Adrenal gland (tissue), 12 donors: ENCODE results near the gene NEDD9. TPM values are rescaled to one million over a fixed set of nuclear protein-coding genes. Genes with fewer than 3 reads are reported as not detected.

Source experiments
- DNase-seq, 7 donors: peaks; one replicate each; pipeline ENCODE4 v3.0.0-alpha.2; 2019 to 2020
- H3K27ac ChIP-seq, 5 donors: fragments of 200-600 bp; sonication (generic) in 4 of 5; 1 replicate in 3 of 5; 2 replicates in 2 of 5; pipeline versions ENCODE4 v1.5.1 to v1.8.0; 2016 to 2020; ENCODE audit warnings: mild to moderate bottlenecking in 1 of 5
- H3K27me3 ChIP-seq: fragments of 200-600 bp; 2 replicates; pipeline ENCODE4 v1.8.0; 2021
- H3K36me3 ChIP-seq, 2 donors: fragments of 200-600 bp; replicated peaks in 1 of 2; 1 replicate in 1 of 2; 2 replicates in 1 of 2; pipeline versions ENCODE4 v1.5.1 to v1.8.0; 2018 to 2022
- H3K4me1 ChIP-seq, 2 donors: fragments of 200-600 bp; replicated peaks in 1 of 2; 1 replicate in 1 of 2; 2 replicates in 1 of 2; pipeline versions ENCODE4 v1.5.1 to v1.8.0; 2018 to 2021
- H3K4me3 ChIP-seq, 4 donors: fragments of 200-600 bp; sonication (generic) in 3 of 4; one replicate each; pipeline ENCODE4 v1.5.1; 2016 to 2018
- H3K9me3 ChIP-seq, 3 donors: fragments of 200-600 bp; sonication (generic) in 1 of 3; replicated peaks in 1 of 3; 1 replicate in 2 of 3; 2 replicates in 1 of 3; pipeline versions ENCODE4 v1.5.1 to v1.8.0; 2016 to 2021
- POLR2A ChIP-seq, 2 donors: fragments of 450-650 bp; IDR thresholded peaks; one replicate each; pipeline ENCODE4 v1.6.1; 2017; ENCODE audit warnings: antibody characterized with exemption in 2 of 2, mild to moderate bottlenecking in 2 of 2, moderate library complexity in 1 of 2
- WGBS, 4 donors: extraction: QIAGEN DNeasy Blood & Tissue Kit in 2 of 4; methylation state at CpG; one replicate each; pipeline versions ENCODE4 v1.1.5 to v1.1.7; 2013 to 2017; 5-methylcytosine and 5-hydroxymethylcytosine counted together
- intact Hi-C, 2 donors: fragments of 100-400 bp; cut with DNase I; formaldehyde crosslinking; loops; one replicate each; pipeline versions ENCODE4 v1.14.1 to v1.15.0; 2022 to 2023
- polyA plus RNA-seq, 3 donors: library from polyadenylated mRNA; stranded (reverse); fragments of 200-250 nt in 2 of 3; fragments of 350-450 nt in 1 of 3; fragmentation: Illumina TruSeq in 1 of 3; extraction: RNeasy Lipid Tissue Mini Kit (QIAGEN cat#74804) in 1 of 3; gene quantifications; one replicate each; pipeline ENCODE4 v1.2.3, GENCODE V29; 2013 to 2014
- total RNA-seq, 9 donors: library from RNA; depleted of rRNA in 4 of 9; stranded (reverse); fragments of >200 nt in 4 of 9; fragments of 120-200 nt in 1 of 9; fragmentation: NEBNext Ultra II Directional in 1 of 9; extraction: Animal tissue kit (Norgen Biotek cat#: 25700) in 1 of 9; gene quantifications; one replicate each; pipeline versions ENCODE4 v1.1.0 to v1.2.4, GENCODE V29; 2013 to 2023
- TF ChIP-seq, protein P1 (sequence below), 6 experiments: fragments of 450-650 bp in 4 of 6; fragments of 200-600 bp in 2 of 6; sonication (generic) in 1 of 6; IDR thresholded peaks; 1 replicate in 5 of 6; 2 replicates in 1 of 6; pipeline versions ENCODE4 v1.5.1 to v1.8.0; 2016 to 2021; ENCODE audit warnings: antibody characterized with exemption in 6 of 6, mild to moderate bottlenecking in 2 of 6, moderate library complexity in 1 of 6
- donor health status: healthy with polysubstance abuse.
- donor health status: Bipolar disorder and iron deficiency.
- donor health status: DM: yes; HTN: yes; CAD: no.
- donor health status: DM: no; HTN: no; CAD: no.
- donor health status: DM: no; HTN: no; CAD: no.
- donor health status: DM: yes; HTN: yes; CAD: no.

Gene NEDD9
- total and polyA plus RNA-seq, 12 donors, result 6.6 to 47.9 (median 13.5) TPM

DNA sequence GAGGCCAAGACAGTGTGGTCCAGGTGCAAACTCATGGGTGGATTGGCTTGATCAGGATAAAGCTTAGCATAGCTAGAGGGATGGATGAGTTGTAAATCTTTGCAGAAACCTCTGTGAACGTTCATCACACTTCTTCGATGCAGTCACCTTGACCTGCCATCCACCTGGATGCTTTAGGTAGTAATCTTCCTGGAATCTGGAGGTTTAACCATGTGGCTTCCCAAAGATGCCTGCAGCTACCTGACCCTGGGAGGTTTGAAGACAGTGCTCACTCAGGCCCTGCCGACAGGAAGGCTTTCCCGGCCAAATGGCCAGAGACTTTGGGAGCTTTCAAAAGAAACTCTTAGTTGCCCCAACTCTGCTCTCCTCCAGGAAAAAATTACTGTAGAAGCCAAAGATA, 65.5 kb downstream of the NEDD9 start:
- H3K36me3 ChIP-seq, result no peaks in the 10 kb centered on the region
- H3K27me3 ChIP-seq, result no peaks in the 10 kb centered on the region
- no peak overlapping the region for H3K4me3 ChIP-seq
- no peaks in the 10 kb centered on the region for H3K9me3 ChIP-seq
- no peak overlapping the region for H3K27ac ChIP-seq
- DNase-seq, result no peak
- TF ChIP-seq POLR2A (IDR thresholded peaks at IDR 0.05), result no peak
- 39 to 88% (median 71%) methylated on average over 4 of the region's 4 CpGs for WGBS, 4 donors
- intact Hi-C loops, result no loop called here
- H3K4me1 ChIP-seq, result peaks cover 0 to 6% of the 10 kb centered on the region in 2 donors

- H3K4me1 ChIP-seq, result peaks cover 0 to 6% of the 10 kb centered on the region in 2 donors
- H3K4me3 ChIP-seq, result no peak overlapping the region
- DNase-seq, result no peak
- intact Hi-C loops, result no loop called here
- H3K27ac ChIP-seq, result no peak overlapping the region
- H3K27me3 ChIP-seq, result no peaks in the 10 kb centered on the region
- peaks cover 0 to 5% (median 0%) of the 10 kb centered on the region in 3 donors for H3K9me3 ChIP-seq
- H3K36me3 ChIP-seq, result no peaks in the 10 kb centered on the region
- TF ChIP-seq, protein P1, sequence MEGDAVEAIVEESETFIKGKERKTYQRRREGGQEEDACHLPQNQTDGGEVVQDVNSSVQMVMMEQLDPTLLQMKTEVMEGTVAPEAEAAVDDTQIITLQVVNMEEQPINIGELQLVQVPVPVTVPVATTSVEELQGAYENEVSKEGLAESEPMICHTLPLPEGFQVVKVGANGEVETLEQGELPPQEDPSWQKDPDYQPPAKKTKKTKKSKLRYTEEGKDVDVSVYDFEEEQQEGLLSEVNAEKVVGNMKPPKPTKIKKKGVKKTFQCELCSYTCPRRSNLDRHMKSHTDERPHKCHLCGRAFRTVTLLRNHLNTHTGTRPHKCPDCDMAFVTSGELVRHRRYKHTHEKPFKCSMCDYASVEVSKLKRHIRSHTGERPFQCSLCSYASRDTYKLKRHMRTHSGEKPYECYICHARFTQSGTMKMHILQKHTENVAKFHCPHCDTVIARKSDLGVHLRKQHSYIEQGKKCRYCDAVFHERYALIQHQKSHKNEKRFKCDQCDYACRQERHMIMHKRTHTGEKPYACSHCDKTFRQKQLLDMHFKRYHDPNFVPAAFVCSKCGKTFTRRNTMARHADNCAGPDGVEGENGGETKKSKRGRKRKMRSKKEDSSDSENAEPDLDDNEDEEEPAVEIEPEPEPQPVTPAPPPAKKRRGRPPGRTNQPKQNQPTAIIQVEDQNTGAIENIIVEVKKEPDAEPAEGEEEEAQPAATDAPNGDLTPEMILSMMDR (IDR thresholded peaks at IDR 0.05), result no peak
- no peak for TF ChIP-seq POLR2A (IDR thresholded peaks at IDR 0.05)
- WGBS, 4 donors, result 82 to 88% (median 85%) methylated on average over 20 of the region's 20 CpGs
Measured at GRCh38 chr6:11164717-11165646, 67.5 kb downstream of the NEDD9 start.

GRCh38 chr6:11163932-11164331, 68.5 kb downstream of the NEDD9 start:
- no peak overlapping the region for H3K27ac ChIP-seq
- peaks cover 0 to 6% of the 10 kb centered on the region in 2 donors for H3K4me1 ChIP-seq
- no peak for DNase-seq
- no peaks in the 10 kb centered on the region for H3K27me3 ChIP-seq
- TF ChIP-seq, protein P1 (IDR thresholded peaks at IDR 0.05), result no peak
- TF ChIP-seq POLR2A (IDR thresholded peaks at IDR 0.05), result no peak
- peaks cover 0 to 5% (median 0%) of the 10 kb centered on the region in 3 donors for H3K9me3 ChIP-seq
- H3K36me3 ChIP-seq, result no peaks in the 10 kb centered on the region
- WGBS, 4 donors, result 92 to 98% (median 95%) methylated on average over 2 of the region's 2 CpGs
- H3K4me3 ChIP-seq, result no peak overlapping the region
- intact Hi-C loops, result no loop called here

GRCh38 chr6:11162262-11162661, 70.2 kb downstream of the NEDD9 start:
- WGBS, 4 donors, result 90 to 96% (median 91%) methylated on average over 3 of the region's 3 CpGs
- intact Hi-C loops, result no loop called here
- Histone ChIP-seq H3K27me3 (no peaks in the 10 kb centered on the region), H3K36me3 (no peaks in the 10 kb centered on the region), H3K4me1 (no peaks in the 10 kb centered on the region), H3K27ac (no peak overlapping the region), H3K9me3 (peaks cover 0 to 5% (median 0%) of the 10 kb centered on the region in 3 donors), H3K4me3 (no peak overlapping the region)
- no peak for DNase-seq
- TF ChIP-seq, protein P1 (IDR thresholded peaks at IDR 0.05), result no peak
- TF ChIP-seq POLR2A (IDR thresholded peaks at IDR 0.05), result no peak
